ENCODE results near the gene CAMKK1.

CAMKK1 gene

DNA sequence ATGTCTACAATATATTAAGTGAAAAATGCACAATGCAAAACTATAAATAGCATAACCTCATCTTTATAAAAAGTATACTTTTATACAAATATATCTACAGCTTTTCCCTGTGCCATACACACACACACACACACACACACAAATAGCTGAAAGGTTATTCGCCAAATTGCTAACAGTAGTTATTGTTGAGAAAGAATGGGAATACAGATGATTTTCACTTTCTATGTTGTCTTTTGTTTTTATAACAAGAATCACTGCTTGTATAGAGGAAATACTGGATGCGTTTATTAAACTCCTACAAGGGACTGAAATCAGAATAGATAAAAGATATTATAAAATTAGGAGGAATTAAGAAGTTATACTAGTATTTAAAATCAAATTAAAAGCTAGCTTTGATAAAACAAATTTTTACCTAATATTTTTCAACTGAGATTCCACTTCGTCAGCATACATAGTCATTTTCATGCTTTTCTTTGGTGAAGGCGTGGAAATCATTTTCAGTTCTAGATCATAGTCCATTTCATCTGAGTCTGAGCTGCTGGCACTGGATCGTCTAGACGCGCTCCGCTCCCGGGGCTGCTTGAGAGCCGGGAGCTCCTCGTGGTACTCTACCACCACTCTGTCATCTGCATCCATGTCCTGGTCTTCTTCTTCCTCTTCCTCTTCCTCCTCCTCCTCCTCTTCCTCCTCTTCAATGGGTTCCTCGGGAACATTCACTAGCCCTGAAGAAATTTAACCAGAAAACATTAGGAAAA lies 74.8 kb downstream of the CAMKK1 start:
- Histone ChIP-seq H3K4me3 (ENCODE audit: low read length) (no peak overlapping the region), H3K27ac (ENCODE audit: low read depth, low read length) (no peak overlapping the region), H3K27me3 (ENCODE audit: control insufficient read depth, insufficient read depth, low read length) (no peaks in the 10 kb centered on the region), H3K4me1 (ENCODE audit: control insufficient read depth, insufficient read depth, low read length) (no peaks in the 10 kb centered on the region), H3K9ac (ENCODE audit: low read length) (no peak overlapping the region), H3K36me3 (ENCODE audit: control insufficient read depth, insufficient read depth, low read length) (peaks cover 32% of the 10 kb centered on the region)

DNA sequence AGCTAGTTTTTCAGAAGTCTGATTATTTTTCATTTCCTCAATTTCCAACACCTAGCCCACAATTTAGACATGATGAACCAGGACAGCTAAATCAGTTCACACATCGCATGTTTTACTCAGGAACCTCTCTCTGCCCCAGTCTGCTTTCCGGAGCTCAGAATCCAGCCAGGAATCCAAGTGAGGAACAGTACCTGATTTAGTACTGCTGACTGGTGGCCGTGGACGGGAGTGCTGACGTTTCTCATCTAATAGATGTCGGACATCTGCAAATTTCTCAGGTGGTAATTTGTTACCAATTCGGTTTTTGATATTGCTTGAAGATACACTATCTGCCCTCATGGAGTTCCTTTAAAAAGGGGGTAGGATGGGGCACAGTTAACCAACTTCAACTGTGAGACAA lies 76.9 kb downstream of the CAMKK1 start:
- no peaks in the 10 kb centered on the region for H3K4me1 ChIP-seq (ENCODE audit: control insufficient read depth, insufficient read depth, low read length)
- no peaks in the 10 kb centered on the region for H3K27me3 ChIP-seq (ENCODE audit: control insufficient read depth, insufficient read depth, low read length)
- H3K27ac ChIP-seq (ENCODE audit: low read depth, low read length): no peak overlapping the region
- no peak overlapping the region for H3K4me3 ChIP-seq (ENCODE audit: low read length)
- no peak overlapping the region for H3K9ac ChIP-seq (ENCODE audit: low read length)
- peaks cover 27% of the 10 kb centered on the region for H3K36me3 ChIP-seq (ENCODE audit: control insufficient read depth, insufficient read depth, low read length)

DNA sequence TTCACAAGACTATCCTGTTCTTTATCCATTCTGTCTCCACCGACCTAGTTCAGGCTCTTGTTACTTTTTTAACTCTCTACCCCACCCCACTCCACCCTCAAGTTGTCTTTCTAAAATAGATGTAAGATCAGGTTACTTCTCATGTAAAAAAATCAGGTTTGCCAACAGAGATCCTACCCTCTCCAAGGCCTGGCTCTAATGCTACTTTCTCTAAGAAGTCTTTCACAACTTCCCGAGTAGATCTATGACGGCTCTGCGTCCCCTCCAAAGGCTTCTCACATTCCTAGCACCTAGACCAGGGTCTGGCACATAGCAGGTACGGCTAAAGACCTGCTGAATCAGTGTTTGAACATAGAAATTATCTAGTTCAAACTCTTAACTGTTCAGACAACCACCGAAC lies 77.7 kb downstream of the CAMKK1 start:
- H3K36me3 ChIP-seq (ENCODE audit: control insufficient read depth, insufficient read depth, low read length): peaks cover 27% of the 10 kb centered on the region
- H3K4me3 ChIP-seq (ENCODE audit: low read length): no peak overlapping the region
- no peak overlapping the region for H3K27ac ChIP-seq (ENCODE audit: low read depth, low read length)
- H3K9ac ChIP-seq (ENCODE audit: low read length): no peak overlapping the region
- H3K4me1 ChIP-seq (ENCODE audit: control insufficient read depth, insufficient read depth, low read length): no peaks in the 10 kb centered on the region
- no peaks in the 10 kb centered on the region for H3K27me3 ChIP-seq (ENCODE audit: control insufficient read depth, insufficient read depth, low read length)

DNA sequence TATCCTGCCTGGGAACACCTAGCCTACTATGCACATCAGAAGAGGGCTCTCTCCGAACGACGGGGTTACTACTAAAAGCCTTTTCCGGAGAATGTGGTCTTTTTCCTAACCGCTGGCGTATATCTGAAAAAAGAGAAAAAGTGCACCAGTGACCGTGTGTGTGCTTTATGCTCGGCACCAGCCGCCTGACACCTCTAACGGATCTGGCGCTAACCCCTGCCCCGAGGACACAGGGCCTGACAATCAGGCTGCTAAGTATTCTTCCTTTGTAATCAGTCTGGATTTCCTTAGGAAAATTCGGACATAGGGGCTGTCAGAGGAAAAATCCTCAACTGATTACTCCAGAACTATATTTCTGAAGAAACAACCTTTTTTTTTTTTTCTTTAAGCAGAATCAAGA lies 78.5 kb downstream of the CAMKK1 start:
- H3K4me1 ChIP-seq (ENCODE audit: control insufficient read depth, insufficient read depth, low read length): no peaks in the 10 kb centered on the region
- H3K36me3 ChIP-seq (ENCODE audit: control insufficient read depth, insufficient read depth, low read length): peaks cover 24% of the 10 kb centered on the region
- H3K4me3 ChIP-seq (ENCODE audit: low read length): no peak overlapping the region
- H3K9ac ChIP-seq (ENCODE audit: low read length): no peak overlapping the region
- H3K27me3 ChIP-seq (ENCODE audit: control insufficient read depth, insufficient read depth, low read length): no peaks in the 10 kb centered on the region
- H3K27ac ChIP-seq (ENCODE audit: low read depth, low read length): no peak overlapping the region

DNA sequence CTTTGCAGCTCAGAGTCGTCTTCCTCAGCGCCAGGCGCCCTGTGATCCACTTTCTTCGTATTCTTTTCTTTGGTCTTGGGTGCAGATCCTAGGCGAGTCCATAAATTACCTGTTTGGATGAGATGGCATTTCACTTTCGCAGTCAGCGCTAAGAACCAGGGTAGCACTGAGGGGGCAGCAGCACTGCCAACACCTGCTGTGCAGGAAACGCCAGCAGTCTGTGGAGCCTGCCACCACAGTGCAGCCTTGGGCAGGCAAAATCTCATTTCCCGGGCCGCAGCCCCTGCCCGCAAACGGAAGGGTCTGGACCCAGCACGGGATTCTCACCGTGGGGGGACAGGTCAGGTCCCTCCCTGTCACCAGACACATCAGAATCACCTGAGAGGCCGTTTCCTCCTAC lies 79.7 kb downstream of the CAMKK1 start:
- Histone ChIP-seq H3K27me3 (ENCODE audit: control insufficient read depth, insufficient read depth, low read length) (no peaks in the 10 kb centered on the region), H3K36me3 (ENCODE audit: control insufficient read depth, insufficient read depth, low read length) (peaks cover 25% of the 10 kb centered on the region), H3K27ac (ENCODE audit: low read depth, low read length) (no peak overlapping the region), H3K9ac (ENCODE audit: low read length) (no peak overlapping the region), H3K4me1 (ENCODE audit: control insufficient read depth, insufficient read depth, low read length) (no peaks in the 10 kb centered on the region), H3K4me3 (ENCODE audit: low read length) (no peak overlapping the region)

DNA sequence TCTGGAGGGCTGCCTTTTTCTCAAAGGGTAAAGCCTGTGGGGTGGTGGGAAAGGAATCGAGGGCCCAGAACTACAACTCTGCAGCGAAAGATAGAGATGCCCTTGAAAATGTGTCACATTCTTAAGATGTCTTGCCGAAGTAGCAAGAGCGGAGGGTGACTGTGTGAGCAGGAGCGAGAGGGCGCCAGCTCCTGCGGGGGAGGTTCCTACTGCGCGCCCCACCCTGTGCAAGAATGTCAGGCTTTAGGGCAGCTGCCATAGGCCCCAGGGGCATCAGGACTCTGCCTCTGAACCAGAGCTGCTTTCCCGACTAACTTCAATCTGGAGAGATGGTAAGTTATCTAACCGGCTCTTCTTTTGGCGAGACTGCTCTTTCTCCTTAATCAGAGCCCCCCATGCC lies 80.1 kb downstream of the CAMKK1 start:
- Histone ChIP-seq H3K27ac (ENCODE audit: low read depth, low read length) (no peak overlapping the region), H3K4me1 (ENCODE audit: control insufficient read depth, insufficient read depth, low read length) (no peaks in the 10 kb centered on the region), H3K36me3 (ENCODE audit: control insufficient read depth, insufficient read depth, low read length) (peaks cover 29% of the 10 kb centered on the region), H3K4me3 (ENCODE audit: low read length) (no peak overlapping the region), H3K27me3 (ENCODE audit: control insufficient read depth, insufficient read depth, low read length) (no peaks in the 10 kb centered on the region), H3K9ac (ENCODE audit: low read length) (no peak overlapping the region)

DNA sequence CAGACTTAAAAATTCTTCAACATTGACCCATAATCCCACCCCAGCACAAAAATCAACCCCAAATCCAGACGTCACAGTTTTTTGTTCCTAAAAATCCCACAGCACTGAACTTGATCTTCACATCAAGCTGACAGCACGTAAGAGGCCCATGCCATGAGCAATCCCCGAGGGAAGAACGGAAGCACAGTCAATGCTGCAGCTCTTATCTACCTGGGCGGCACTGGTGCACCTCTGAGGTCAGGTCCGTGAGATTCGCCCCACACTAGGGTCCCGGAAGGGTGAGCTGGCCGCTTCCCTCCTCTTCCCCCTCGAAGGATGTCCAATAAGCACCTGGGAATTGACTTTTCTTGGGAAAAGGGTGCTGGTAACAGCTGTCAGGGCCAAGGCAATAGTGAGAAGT lies 80.6 kb downstream of the CAMKK1 start:
- Histone ChIP-seq H3K36me3 (ENCODE audit: control insufficient read depth, insufficient read depth, low read length) (peaks cover 30% of the 10 kb centered on the region), H3K4me1 (ENCODE audit: control insufficient read depth, insufficient read depth, low read length) (no peaks in the 10 kb centered on the region), H3K27ac (ENCODE audit: low read depth, low read length) (no peak overlapping the region)

More for the DNA sequence above, 80.6 kb downstream of the CAMKK1 start:
- no peak overlapping the region for H3K4me3 ChIP-seq (ENCODE audit: low read length)
- H3K9ac ChIP-seq (ENCODE audit: low read length): no peak overlapping the region
- no peaks in the 10 kb centered on the region for H3K27me3 ChIP-seq (ENCODE audit: control insufficient read depth, insufficient read depth, low read length)

Measured in rectal smooth muscle tissue (tissue), 1 donor.